PC-3 (cell line): Measurements from ENCODE around the gene MAEA.

Source experiments
- EZH2 ChIP-seq: fragments of 300-600 bp; sonication (generic); IDR thresholded peaks from one replicate; pipeline ENCODE4 v1.6.1; 2017; ENCODE audit warnings: antibody characterized with exemption, mild to moderate bottlenecking, low read length; ENCODE audit not compliant: unreplicated experiment
- EZH2phosphoT487 ChIP-seq: fragments of 300-600 bp; sonication (generic); IDR thresholded peaks from 2 replicates; pipeline ENCODE4 v1.6.1; 2018; ENCODE audit warnings: mild to moderate bottlenecking, antibody characterized with exemption, low read length, borderline replicate concordance
- TF ChIP-seq, protein P1 (sequence below): fragments of 300-600 bp; sonication (generic); conservative IDR thresholded peaks from 2 replicates; pipeline ENCODE4 v1.5.1; 2017; ENCODE audit warnings: antibody characterized with exemption, low read depth, mild to moderate bottlenecking, low read length

DNA sequence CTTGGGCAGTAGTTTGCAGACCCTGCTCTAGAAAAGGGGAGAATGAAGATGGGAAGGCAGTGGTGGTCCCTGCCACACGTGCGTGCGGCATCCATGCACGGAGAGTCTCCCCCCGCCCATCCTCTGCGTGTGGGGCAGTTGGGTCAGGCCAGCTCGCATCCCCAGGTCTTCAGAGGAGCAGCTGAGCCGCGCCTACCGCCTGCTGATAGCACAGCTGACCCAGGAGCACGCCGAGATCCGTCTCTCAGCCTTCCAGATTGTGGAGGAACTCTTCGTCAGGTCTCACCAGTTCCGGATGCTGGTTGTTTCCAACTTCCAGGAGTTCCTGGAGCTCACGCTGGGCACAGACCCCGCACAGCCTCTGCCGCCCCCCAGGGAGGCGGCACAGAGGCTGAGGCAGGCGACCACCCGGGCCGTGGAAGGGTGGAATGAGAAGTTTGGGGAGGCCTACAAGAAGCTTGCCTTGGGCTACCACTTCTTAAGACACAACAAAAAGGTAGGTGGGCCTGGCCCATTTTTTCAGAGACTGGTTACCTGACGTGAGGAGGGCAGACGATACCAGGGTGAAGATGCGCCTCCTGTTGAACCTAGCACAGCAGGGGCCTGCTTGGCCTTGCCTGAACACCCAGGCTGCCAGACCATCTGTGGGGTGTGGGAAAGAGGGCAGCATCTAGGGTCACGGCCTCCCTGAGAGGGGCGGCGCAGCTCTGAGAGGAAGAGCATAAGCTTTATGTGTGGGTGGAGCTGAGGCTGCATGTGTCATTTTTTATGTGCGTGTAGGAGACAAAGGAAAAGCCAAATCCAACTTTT lies 59.9 kb downstream of the MAEA start:
- TF ChIP-seq EZH2 (no peak), EZH2phosphoT487 (no peak)
- TF ChIP-seq, protein P1, sequence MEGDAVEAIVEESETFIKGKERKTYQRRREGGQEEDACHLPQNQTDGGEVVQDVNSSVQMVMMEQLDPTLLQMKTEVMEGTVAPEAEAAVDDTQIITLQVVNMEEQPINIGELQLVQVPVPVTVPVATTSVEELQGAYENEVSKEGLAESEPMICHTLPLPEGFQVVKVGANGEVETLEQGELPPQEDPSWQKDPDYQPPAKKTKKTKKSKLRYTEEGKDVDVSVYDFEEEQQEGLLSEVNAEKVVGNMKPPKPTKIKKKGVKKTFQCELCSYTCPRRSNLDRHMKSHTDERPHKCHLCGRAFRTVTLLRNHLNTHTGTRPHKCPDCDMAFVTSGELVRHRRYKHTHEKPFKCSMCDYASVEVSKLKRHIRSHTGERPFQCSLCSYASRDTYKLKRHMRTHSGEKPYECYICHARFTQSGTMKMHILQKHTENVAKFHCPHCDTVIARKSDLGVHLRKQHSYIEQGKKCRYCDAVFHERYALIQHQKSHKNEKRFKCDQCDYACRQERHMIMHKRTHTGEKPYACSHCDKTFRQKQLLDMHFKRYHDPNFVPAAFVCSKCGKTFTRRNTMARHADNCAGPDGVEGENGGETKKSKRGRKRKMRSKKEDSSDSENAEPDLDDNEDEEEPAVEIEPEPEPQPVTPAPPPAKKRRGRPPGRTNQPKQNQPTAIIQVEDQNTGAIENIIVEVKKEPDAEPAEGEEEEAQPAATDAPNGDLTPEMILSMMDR, result no peak
